ENCODE data around the gene GALNT18.

GALNT18 gene

GRCh38 chr11:11621573-11622339 is at the start of gene GALNT18:
Gene GALNT18, minus strand, starts transcription at chr11:11622005.
- DNase-seq (ENCODE audit: low read depth in 2 of 3, low spot score in 2 of 3) = peak; percentile 41 to 70 (median 58)

GRCh38 chr11:11670574-11670973 is 48.8 kb upstream of the GALNT18 start:
- DNase-seq (ENCODE audit: low read depth in 2 of 3, low spot score in 2 of 3) = no peak

GRCh38 chr11:11669233-11669846 is 47.5 kb upstream of the GALNT18 start:
- no peak for DNase-seq (ENCODE audit: low read depth in 2 of 3, low spot score in 2 of 3)

- no peak for DNase-seq (ENCODE audit: low read depth in 2 of 3, low spot score in 2 of 3)
Observed at GRCh38 chr11:11668781-11669180, 47.0 kb upstream of the GALNT18 start.

GRCh38 chr11:11668274-11668673 is 46.5 kb upstream of the GALNT18 start:
- DNase-seq (ENCODE audit: low read depth in 2 of 3, low spot score in 2 of 3) = no peak

- no peak for DNase-seq (ENCODE audit: low read depth in 2 of 3, low spot score in 2 of 3)
Observed at GRCh38 chr11:11667056-11667455, 45.3 kb upstream of the GALNT18 start.

GRCh38 chr11:11665407-11665806 is 43.6 kb upstream of the GALNT18 start:
- no peak for DNase-seq (ENCODE audit: low read depth in 2 of 3, low spot score in 2 of 3)

GRCh38 chr11:11663907-11664306 is 42.1 kb upstream of the GALNT18 start:
- DNase-seq (ENCODE audit: low read depth in 2 of 3, low spot score in 2 of 3) = no peak

GRCh38 chr11:11662578-11662977 is 40.8 kb upstream of the GALNT18 start:
- DNase-seq (ENCODE audit: low read depth in 2 of 3, low spot score in 2 of 3) = no peak

GRCh38 chr11:11661326-11662040 is 39.7 kb upstream of the GALNT18 start:
- DNase-seq (ENCODE audit: low read depth in 2 of 3, low spot score in 2 of 3) = no peak

GRCh38 chr11:11660363-11660740 is 38.5 kb upstream of the GALNT18 start:
- no peak for DNase-seq (ENCODE audit: low read depth in 2 of 3, low spot score in 2 of 3)

GRCh38 chr11:11659567-11660362 is 38.0 kb upstream of the GALNT18 start:
- no peak for DNase-seq (ENCODE audit: low read depth in 2 of 3, low spot score in 2 of 3)

- DNase-seq (ENCODE audit: low read depth in 2 of 3, low spot score in 2 of 3) = no peak
Observed at GRCh38 chr11:11657218-11657955, 35.6 kb upstream of the GALNT18 start.

- no peak for DNase-seq (ENCODE audit: low read depth in 2 of 3, low spot score in 2 of 3)
Observed at GRCh38 chr11:11641581-11641980, 19.8 kb upstream of the GALNT18 start.

- no peak for DNase-seq (ENCODE audit: low read depth in 2 of 3, low spot score in 2 of 3)
Observed at GRCh38 chr11:11640996-11641395, 19.2 kb upstream of the GALNT18 start.

- DNase-seq (ENCODE audit: low read depth in 2 of 3, low spot score in 2 of 3) = no peak
Observed at GRCh38 chr11:11640152-11640551, 18.3 kb upstream of the GALNT18 start.

- DNase-seq (ENCODE audit: low read depth in 2 of 3, low spot score in 2 of 3) = no peak
Observed at GRCh38 chr11:11636671-11637070, 14.9 kb upstream of the GALNT18 start.

GRCh38 chr11:11635443-11635842 is 13.6 kb upstream of the GALNT18 start:
- no peak for DNase-seq (ENCODE audit: low read depth in 2 of 3, low spot score in 2 of 3)

GRCh38 chr11:11629368-11629767 is 7.6 kb upstream of the GALNT18 start:
- DNase-seq (ENCODE audit: low read depth in 2 of 3, low spot score in 2 of 3) = no peak

- DNase-seq (ENCODE audit: low read depth in 2 of 3, low spot score in 2 of 3) = no peak
Observed at GRCh38 chr11:11628651-11629050, 6.8 kb upstream of the GALNT18 start.

GRCh38 chr11:11626128-11626527 is 4.3 kb upstream of the GALNT18 start:
- DNase-seq (ENCODE audit: low read depth in 2 of 3, low spot score in 2 of 3) = no peak
